GM12801 (cell line): ENCODE measurements around the gene FAAP20.

Experiments
- TF ChIP-seq, protein P1 (sequence below): IDR thresholded peaks from one replicate; pipeline ENCODE4 v1.5.1; 2011; ENCODE audit warnings: control low read depth; ENCODE audit not compliant: insufficient read length; ENCODE audit errors: extremely low read depth

Gene FAAP20, protein sequence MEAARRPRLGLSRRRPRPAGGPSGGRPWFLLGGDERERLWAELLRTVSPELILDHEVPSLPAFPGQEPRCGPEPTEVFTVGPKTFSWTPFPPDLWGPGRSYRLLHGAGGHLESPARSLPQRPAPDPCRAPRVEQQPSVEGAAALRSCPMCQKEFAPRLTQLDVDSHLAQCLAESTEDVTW

DNA sequence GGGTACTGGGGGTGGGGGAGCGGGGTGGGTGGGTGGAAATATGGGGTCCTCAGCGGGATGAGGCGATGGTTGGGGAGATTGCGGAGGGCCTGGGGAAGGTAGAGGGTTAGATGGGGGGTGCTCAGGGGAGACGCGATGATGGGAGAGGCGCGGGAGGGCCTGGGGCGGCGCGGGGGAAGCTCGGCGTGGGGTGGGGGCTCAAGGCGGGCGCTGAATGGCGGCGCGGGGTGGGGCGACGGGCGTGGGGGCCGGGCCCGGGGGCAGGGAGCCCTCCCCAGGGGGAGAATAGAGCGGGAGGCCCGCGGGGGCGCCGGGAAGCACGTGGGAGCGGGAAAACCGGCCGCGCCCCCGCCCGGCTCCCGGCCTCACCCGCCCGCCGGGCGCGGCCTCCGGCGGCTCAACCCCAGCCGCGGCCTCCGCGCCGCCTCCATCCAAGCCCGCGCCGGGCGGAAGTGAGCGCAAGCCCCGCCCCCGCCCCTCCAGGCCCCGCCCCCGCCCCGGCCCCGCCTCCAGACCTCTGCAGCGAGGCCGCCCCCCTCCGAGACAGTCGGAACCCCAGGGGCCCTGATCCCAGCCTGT, at the start of gene FAAP20:
TSS of gene FAAP20 (minus strand) at position 454 of the 579 bp plus-strand sequence. CDS start at position 431, 23 bp downstream.
- TF ChIP-seq, protein P1, sequence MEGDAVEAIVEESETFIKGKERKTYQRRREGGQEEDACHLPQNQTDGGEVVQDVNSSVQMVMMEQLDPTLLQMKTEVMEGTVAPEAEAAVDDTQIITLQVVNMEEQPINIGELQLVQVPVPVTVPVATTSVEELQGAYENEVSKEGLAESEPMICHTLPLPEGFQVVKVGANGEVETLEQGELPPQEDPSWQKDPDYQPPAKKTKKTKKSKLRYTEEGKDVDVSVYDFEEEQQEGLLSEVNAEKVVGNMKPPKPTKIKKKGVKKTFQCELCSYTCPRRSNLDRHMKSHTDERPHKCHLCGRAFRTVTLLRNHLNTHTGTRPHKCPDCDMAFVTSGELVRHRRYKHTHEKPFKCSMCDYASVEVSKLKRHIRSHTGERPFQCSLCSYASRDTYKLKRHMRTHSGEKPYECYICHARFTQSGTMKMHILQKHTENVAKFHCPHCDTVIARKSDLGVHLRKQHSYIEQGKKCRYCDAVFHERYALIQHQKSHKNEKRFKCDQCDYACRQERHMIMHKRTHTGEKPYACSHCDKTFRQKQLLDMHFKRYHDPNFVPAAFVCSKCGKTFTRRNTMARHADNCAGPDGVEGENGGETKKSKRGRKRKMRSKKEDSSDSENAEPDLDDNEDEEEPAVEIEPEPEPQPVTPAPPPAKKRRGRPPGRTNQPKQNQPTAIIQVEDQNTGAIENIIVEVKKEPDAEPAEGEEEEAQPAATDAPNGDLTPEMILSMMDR = no peak

DNA sequence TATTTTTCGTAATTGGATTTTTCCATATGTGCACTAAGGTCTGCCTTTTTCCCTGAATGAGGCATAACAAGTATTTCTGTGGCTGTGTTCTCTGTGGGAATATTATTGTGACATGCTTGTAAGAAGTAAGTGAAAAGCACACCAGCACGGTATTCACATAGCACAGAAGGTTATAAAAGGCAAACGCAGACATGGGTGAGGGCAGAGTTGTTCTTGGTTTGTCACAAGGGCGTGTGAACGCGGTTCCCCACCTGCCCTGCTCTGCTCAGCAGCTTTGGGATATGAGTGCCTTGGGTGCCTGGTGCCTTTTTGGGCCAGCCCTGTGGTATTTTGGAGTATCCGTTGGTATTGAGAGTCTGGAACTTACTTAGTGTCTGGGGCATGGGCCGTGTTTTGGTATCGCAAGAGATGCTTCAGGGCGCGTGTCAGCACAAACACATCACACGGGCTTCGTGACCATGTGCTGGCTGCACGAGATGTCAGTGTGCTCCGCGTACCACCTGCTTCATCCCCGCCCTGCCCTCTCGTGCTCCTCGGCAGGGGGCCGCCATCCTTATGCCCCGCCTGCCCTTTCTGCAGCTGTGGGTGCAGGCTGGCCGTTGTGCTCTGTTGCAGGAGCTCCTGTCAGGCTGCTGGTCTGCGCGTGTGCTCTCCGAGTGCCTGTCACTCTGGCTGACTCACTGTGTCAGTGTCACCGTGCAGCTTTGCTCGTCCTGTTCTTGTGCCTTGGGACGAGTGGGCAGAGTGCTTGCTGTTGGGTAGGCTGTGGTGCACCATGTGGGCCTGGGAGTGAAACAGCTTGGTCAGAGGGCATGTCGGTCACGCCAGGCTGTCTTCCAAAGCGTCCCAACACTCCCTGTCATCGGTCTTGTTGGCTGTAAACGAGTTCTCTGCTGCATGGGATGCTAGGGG, 48.5 kb upstream of the FAAP20 start:
- TF ChIP-seq, protein P1 = no peak

DNA sequence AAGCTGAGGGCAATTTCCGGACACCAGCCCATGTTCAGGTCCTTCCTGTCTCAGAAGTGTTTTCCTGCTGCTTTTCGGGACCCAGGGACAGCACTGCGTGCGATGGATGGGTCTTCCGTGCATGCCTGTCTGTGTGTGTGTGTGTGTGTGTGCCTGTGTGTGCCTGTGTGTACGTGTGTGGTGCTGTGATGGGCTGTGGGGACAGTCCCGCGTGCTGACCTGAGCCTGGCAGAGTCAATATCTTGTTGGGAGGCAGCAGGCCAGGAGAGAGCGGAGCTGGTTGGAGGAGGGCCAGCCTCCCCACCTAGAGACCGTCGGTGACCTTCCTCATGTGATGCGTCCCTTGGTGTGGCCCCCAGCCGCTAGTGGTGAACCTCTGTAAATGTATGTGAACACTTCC, 47.2 kb upstream of the FAAP20 start:
- TF ChIP-seq, protein P1 = no peak

DNA sequence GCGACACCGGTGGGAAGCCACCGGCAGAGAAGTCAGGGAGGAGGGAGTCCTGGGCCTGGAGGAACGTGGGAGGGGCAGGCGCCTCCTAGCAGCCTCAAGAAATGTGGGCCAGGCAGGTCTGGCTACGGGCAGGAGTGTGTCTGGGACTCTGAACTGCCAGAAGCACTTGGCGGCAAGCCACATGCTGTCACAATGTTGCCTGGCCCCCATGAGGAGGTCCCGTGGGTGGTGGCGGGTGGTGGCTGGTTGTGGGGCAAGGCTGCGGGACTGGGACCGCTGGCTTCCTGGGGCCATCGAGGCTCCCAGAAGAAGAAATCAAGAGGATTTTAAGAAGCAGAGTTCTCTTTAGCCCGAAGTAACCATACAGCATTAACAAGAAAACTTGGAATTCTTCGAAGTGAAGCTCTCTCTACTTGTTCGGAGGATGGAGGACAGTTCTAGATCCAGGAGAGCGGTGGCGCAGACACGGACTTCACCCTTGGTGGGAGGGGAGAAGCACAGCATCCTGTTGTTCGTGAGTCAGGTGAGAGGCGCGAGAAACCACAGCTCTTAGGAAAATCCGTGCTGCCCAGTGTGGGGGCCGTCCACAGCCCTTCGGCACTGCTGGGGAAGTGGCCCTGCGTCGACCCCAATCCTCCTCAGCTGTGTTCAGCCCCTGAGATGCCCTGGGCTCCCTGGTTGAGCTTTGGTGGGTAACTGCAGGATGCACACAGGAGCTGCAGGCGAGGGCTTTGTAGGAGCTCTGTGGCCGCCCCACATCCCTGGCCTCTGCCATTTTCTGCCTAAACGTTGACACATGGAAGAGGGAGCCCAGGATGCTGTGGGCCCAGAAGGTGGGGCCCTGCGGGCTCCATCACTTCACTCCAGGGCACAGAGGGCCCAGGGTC, 45.9 kb upstream of the FAAP20 start:
- TF ChIP-seq, protein P1 = no peak

DNA sequence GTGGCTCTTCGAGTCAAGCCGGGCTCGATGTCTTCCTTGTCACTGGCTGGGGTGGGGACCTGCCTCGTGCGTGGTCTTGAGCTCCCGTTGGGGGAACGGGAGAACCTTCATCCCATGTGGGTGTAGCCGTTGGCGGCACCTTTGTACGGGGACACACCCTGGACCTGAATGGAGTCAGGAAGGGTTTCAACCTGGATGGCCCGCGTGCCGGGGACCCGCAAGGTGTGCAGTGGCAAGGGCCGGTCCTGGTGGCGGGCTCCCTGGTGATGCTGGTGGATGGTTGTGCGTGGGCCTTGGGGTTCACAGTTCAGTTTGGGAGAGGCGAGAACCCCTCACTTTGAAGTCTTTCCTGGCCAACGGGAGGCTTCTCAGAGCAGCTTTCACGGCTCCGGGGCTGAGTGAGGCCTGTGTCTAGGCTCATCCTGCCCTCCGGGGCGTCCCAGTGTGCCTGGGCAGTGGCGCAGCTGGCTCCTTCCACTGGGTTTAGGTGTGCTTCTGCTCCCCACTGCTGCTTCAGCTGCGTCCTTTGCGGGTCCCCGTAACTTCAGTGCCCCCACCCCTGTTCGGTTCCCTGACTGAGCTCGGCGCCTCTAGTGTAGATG, 44.9 kb upstream of the FAAP20 start:
- TF ChIP-seq, protein P1 = no peak

DNA sequence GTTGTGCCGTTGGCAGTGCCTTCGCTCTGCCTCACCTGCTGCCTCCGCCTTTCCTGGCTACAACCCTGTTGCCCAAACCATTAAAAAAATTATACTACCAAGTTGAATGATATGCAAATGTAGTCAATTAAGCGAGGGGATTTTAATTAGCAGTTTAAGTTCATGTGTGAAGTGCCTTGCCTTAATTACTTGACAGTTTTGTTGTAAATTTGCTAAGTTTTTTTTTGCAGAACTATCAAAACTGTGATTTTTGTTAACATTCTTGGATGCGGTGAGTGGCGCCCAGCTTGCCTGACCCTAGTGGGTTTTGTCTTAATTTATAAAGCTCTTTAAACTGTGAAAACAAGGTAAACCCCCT, 44.4 kb upstream of the FAAP20 start:
- TF ChIP-seq, protein P1 = no peak
